GM19324 (cell line): ENCODE measurements around the gene NCF2.

ENCODE experiments used
- ATAC-seq: cut with Tn5 transposase; IDR thresholded peaks from one replicate; pipeline ENCODE4 v1.9.1; 2021; ENCODE audit warnings: mild to moderate bottlenecking, moderate library complexity; ENCODE audit not compliant: unreplicated experiment, low FRiP score

Gene NCF2

GRCh38 chr1:183559061-183559460, 31.2 kb downstream of the NCF2 start:
- no peak for ATAC-seq

DNA sequence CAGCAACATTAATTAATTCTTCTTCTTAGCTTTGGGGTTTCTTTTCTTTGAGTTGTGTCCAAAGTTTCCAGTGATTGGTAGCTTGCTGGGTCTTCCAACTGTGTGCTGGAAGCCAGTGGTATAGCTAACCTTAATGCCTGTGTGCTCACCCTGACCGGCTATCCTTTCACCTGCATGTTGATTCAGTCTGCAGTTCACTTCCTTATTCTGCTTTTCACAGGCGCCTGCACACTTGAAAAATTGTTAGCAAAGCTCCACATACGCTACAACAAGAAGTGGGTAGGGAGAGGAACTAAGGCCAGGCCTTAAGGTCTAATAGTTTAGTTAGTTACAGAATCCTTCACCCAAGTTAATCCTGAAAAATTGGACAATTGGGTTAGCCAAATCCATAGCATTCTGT, 35.7 kb downstream of the NCF2 start:
- no peak for ATAC-seq

- ATAC-seq = no peak
Observed at GRCh38 chr1:183553764-183554163, 36.5 kb downstream of the NCF2 start.

DNA sequence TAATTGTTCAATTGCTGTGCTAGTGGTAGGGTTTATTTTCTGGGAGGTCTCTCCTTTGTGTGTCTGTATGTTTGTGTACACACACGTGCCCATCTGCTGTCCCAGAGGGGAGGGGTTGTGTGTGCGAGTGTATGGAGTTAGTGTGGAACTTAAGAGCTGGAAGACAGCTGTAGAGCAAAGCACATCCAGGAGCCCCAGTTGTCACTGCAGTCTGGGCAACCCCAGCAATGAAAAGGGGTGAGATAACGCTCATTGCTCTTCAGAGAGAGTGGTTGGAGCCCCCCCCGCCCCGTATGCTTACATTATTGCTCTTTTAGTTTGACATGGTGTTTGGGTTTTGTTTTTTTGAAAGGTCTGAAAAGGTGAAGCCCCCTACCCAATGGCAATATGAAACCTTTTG, 36.9 kb downstream of the NCF2 start:
- no peak for ATAC-seq

- no peak for ATAC-seq
Observed at GRCh38 chr1:183552891-183553290, 37.4 kb downstream of the NCF2 start.

- no peak for ATAC-seq
Observed at GRCh38 chr1:183552441-183552840, 37.8 kb downstream of the NCF2 start.

GRCh38 chr1:183551924-183552323, 38.3 kb downstream of the NCF2 start:
- no peak for ATAC-seq

GRCh38 chr1:183550915-183551314, 39.3 kb downstream of the NCF2 start:
- no peak for ATAC-seq

DNA sequence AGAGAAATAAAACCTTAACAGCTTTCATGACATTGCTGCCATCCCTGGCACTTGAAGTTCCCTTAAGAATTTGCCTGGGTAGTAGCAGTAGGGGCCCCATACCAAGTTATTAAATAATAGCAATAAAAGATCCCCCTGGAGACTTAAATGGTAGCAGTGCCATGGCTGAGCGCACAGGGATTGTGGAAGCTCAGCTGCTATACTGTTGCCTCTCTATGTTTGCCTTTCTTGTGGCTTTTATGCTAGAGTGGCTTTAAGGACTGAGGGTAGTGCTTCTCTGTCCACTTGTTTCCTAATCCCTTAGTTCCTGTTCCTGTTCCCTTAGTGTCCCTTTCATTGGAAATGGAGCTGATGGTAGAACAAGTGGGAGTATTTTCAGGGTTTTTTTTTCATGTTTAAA, 42.1 kb downstream of the NCF2 start:
- ATAC-seq = no peak

DNA sequence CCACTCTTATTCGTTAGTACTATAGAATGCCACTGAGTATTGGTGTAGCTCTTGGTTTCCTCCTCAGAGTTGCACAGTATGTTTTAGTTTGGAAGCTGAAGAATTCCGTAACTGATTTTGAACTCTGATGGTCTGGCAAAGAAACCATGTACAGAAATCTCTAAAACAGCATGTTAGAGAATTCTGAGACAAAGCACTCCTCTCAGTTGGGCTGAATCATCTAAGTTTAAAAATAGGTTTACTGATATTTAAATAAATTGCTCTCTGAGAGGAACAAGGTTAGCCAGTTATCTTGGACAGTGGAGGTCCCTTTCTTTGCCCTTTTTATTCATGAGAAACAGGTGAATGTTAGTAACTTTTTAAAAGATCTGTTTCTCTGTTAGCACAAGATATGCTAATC, 43.8 kb downstream of the NCF2 start:
- ATAC-seq = no peak

DNA sequence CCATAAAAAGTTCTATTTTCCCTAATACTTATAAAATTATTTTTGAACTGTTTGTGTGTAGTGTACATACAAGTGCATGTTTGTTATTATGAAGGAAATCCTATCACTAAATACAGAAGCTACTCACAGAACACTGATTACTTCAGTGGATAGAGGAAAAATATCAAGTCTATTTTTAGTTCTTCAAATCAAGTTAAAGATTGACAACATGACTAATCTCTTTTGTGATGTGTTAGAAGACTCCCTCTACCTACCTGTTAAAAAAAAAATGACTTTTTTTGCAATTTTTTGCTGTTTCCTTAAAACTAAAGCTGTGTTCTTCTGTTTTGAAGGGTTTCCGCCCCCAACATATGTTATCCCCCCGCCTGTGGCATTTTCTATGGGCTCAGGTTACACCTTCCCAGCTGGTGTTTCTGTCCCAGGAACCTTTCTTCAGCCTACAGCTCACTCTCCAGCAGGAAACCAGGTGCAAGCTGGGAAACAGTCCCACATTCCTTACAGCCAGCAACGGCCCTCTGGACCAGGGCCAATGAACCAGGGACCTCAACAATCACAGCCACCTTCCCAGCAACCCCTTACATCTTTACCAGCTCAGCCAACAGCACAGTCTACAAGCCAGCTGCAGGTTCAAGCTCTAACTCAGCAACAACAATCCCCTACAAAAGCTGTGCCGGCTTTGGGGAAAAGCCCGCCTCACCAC, 45.5 kb downstream of the NCF2 start:
- no peak for ATAC-seq

- no peak for ATAC-seq
Observed at GRCh38 chr1:183543619-183544204, 46.5 kb downstream of the NCF2 start.

DNA sequence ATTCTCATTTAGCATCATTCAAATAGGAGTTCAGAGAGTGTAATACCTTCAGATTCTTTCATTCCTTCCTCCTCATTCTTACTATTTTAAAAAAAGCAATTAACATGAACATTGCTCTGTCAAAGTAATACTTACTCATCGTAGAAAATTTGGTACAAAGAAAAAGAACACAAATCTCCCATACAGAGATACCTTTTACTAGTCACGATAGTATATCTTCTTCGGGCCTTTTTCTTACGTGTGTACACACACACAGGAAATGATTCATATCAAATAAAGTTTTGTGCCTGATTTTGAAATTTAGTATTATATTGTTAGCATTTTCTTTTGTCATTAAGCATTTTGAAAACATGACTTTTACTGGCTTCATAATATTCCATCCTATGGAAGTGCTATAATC, 52.9 kb downstream of the NCF2 start:
- ATAC-seq = no peak

- no peak for ATAC-seq
Observed at GRCh38 chr1:183533617-183534174, 56.6 kb downstream of the NCF2 start.

GRCh38 chr1:183528577-183528976, 61.7 kb downstream of the NCF2 start:
- no peak for ATAC-seq

DNA sequence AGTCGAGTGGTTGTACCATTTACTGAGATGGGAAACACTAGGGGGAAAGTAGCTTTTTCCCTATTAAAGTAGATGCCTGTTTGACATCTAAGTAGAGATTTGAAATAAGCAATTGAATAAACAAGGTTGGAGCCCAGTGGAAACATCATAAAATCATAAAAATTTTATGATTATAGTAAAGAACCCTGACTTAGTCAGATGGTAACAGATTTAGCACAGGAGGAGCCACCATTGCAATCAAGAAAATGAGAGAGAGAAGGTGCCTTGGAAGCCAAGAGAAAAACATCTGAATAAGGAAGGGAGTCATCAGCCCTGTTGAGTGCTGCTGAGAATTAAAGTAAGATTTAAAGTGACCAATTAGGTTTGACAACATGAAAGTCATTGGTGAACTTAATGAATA, 68.2 kb downstream of the NCF2 start:
- no peak for ATAC-seq

GRCh38 chr1:183520379-183520778, 69.9 kb downstream of the NCF2 start:
- ATAC-seq = no peak

GRCh38 chr1:183517401-183517800, 72.9 kb downstream of the NCF2 start:
- no peak for ATAC-seq

GRCh38 chr1:183516725-183517124, 73.5 kb downstream of the NCF2 start:
- ATAC-seq = no peak

GRCh38 chr1:183515002-183515689, 75.1 kb downstream of the NCF2 start:
- ATAC-seq = no peak

GRCh38 chr1:183514235-183514634, 76.0 kb downstream of the NCF2 start:
- no peak for ATAC-seq

- ATAC-seq = no peak
Observed at GRCh38 chr1:183512450-183512849, 77.8 kb downstream of the NCF2 start.
